Measurements from ENCODE around the gene ZNF536. TPM values are rescaled to one million over a fixed set of nuclear protein-coding genes. Genes with fewer than 3 reads are reported as not detected.

The ZNF536 gene
- total RNA-seq, 2 donors from 2014 or later = 0.41 to 1.5 TPM

- TF ChIP-seq CTCF (IDR thresholded peaks at IDR 0.05) = no peak
- Histone ChIP-seq H3K4me3 (no peak overlapping the region), H3K27ac (no peak overlapping the region), H3K27me3 (replicated peaks; ENCODE audit: insufficient read depth) (no peaks in the 10 kb centered on the region), H3K36me3 (no peaks in the 10 kb centered on the region), H3K4me1 (ENCODE audit: control insufficient read depth in 1 of 2, low read depth in 2 of 2) (no peaks in the 10 kb centered on the region), H3K9me3 (no peaks in the 10 kb centered on the region)
- ATAC-seq (ENCODE audit: insufficient number of reproducible peaks, low FRiP score, low read depth) (no peak), DNase-seq (ENCODE audit: low spot score) (no peak)
Observed at GRCh38 chr19:30403203-30403985, 31.2 kb downstream of the ZNF536 start.

GRCh38 chr19:30406220-30407067 lies 34.3 kb downstream of the ZNF536 start:
- ATAC-seq (ENCODE audit: insufficient number of reproducible peaks, low FRiP score, low read depth) (no peak), DNase-seq (ENCODE audit: low spot score) (no peak)
- Histone ChIP-seq H3K4me3 (no peak overlapping the region), H3K9me3 (no peaks in the 10 kb centered on the region), H3K27ac (no peak overlapping the region), H3K27me3 (replicated peaks; ENCODE audit: insufficient read depth) (no peaks in the 10 kb centered on the region), H3K36me3 (no peaks in the 10 kb centered on the region), H3K4me1 (ENCODE audit: control insufficient read depth in 1 of 2, low read depth in 2 of 2) (no peaks in the 10 kb centered on the region)
- TF ChIP-seq CTCF (IDR thresholded peaks at IDR 0.05) = no peak

GRCh38 chr19:30407068-30407709 lies 35.0 kb downstream of the ZNF536 start:
- H3K36me3 ChIP-seq = no peaks in the 10 kb centered on the region
- no peak for DNase-seq (ENCODE audit: low spot score)
- no peaks in the 10 kb centered on the region for H3K9me3 ChIP-seq
- no peaks in the 10 kb centered on the region for H3K4me1 ChIP-seq (ENCODE audit: control insufficient read depth in 1 of 2, low read depth in 2 of 2)
- TF ChIP-seq CTCF (IDR thresholded peaks at IDR 0.05) = no peak
- H3K27me3 ChIP-seq (replicated peaks; ENCODE audit: insufficient read depth) = no peaks in the 10 kb centered on the region
- H3K27ac ChIP-seq = no peak overlapping the region
- no peak overlapping the region for H3K4me3 ChIP-seq
- no peak for ATAC-seq (ENCODE audit: insufficient number of reproducible peaks, low FRiP score, low read depth)

- no peak for TF ChIP-seq CTCF (IDR thresholded peaks at IDR 0.05)
- Histone ChIP-seq H3K4me1 (ENCODE audit: control insufficient read depth in 1 of 2, low read depth in 2 of 2) (no peaks in the 10 kb centered on the region), H3K27me3 (replicated peaks; ENCODE audit: insufficient read depth) (no peaks in the 10 kb centered on the region), H3K4me3 (no peak overlapping the region), H3K27ac (no peak overlapping the region), H3K36me3 (no peaks in the 10 kb centered on the region), H3K9me3 (no peaks in the 10 kb centered on the region)
- no peak for ATAC-seq (ENCODE audit: insufficient number of reproducible peaks, low FRiP score, low read depth)
- no peak for DNase-seq (ENCODE audit: low spot score)
Observed at GRCh38 chr19:30408734-30409301, 36.6 kb downstream of the ZNF536 start.

- Histone ChIP-seq H3K27me3 (replicated peaks; ENCODE audit: insufficient read depth) (no peaks in the 10 kb centered on the region), H3K4me3 (no peak overlapping the region), H3K36me3 (no peaks in the 10 kb centered on the region), H3K4me1 (ENCODE audit: control insufficient read depth in 1 of 2, low read depth in 2 of 2) (no peaks in the 10 kb centered on the region), H3K27ac (no peak overlapping the region), H3K9me3 (no peaks in the 10 kb centered on the region)
- ATAC-seq (ENCODE audit: insufficient number of reproducible peaks, low FRiP score, low read depth) (no peak), DNase-seq (ENCODE audit: low spot score) (no peak)
- TF ChIP-seq CTCF (IDR thresholded peaks at IDR 0.05) = no peak
Observed at GRCh38 chr19:30411714-30412113, 39.5 kb downstream of the ZNF536 start.

Measured in thoracic aorta (tissue), 2 donors.